Measurements from ENCODE around the gene RIPOR2.

DNA sequence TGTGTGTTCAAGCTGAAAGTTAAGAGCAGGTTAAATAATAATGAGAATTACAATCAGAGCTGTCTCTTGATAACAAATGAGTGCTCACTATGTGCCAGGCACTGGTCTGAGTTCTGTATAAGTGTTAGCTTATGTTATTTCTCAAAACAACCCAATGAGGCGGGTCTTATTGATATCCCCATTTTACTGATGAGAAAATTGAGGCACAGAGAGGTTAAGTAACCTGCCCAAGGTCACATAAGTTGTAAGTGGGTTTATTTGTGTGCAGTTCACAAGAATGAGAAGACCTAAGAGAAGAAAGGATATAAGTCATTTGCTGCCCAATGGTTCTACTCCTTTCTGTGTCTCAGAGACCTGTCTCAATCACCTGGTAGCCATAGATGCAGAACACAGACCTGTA lies 103.0 kb downstream of the RIPOR2 start:
- TF ChIP-seq GATA2 (IDR thresholded peaks at IDR 0.05; ENCODE audit: low read depth, low read length) (no peak), GATA3 (IDR thresholded peaks at IDR 0.05; ENCODE audit: low read depth, low read length) (no peak)

All from SH-SY5Y (cell line).